Activated T-helper 9 cell treated with anti-CD3 and anti-CD28 coated beads, Interleukin-2, amount 50 U/mL, for 16 hours (primary cell): ENCODE results near the gene ERCC4.
A peak's percentile ranks its signal among the peaks of the same experiment; 100 is the strongest.
"Not testable (repeated sequence)": the region's sequence is repeated elsewhere in the genome, so short reads cannot be mapped to it uniquely, and the experiment has no call there.

Source experiments
- DNase-seq: peaks from one replicate; pipeline ENCODE4 v3.0.0-alpha.2; 2020; ENCODE audit warnings: low read depth

ERCC4 gene

DNA sequence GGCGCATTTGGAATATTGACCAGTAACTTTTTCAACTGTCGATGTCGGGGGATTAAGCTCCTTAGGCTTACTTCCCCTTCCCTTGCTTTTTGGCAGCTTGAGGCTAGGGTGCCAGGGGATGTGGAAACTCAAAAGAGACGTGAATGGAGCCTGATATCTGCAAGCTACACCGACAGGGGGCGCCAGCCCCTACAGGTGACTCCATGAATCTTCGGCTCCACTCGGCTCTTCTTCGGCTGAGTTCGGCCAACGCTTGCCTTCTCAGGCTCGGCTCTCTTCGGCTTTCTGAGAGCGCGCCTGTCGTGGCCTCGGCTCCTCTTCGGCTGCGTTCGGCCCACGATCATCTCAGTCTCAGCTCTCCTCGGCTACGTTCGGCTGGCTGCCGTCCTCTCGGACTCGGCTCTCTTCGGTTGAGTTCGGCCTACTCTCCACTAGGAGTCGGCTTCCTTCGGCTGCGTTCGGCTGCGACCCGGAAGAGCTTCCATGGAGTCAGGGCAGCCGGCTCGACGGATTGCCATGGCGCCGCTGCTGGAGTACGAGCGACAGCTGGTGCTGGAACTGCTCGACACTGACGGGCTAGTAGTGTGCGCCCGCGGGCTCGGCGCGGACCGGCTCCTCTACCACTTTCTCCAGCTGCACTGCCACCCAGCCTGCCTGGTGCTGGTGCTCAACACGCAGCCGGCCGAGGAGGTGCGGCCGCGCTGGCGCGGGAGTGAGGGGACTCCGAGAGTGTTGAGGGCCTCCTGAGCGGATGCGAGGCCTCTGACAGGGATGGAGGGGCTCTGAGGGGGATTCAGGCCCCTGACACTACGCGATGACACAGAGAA is at the start of gene ERCC4:
ERCC4 (plus strand) TSS at position 472 of the 827 bp plus-strand sequence; CDS start at position 484, 12 bp downstream.
- DNase-seq, result peak; percentile 98

DNA sequence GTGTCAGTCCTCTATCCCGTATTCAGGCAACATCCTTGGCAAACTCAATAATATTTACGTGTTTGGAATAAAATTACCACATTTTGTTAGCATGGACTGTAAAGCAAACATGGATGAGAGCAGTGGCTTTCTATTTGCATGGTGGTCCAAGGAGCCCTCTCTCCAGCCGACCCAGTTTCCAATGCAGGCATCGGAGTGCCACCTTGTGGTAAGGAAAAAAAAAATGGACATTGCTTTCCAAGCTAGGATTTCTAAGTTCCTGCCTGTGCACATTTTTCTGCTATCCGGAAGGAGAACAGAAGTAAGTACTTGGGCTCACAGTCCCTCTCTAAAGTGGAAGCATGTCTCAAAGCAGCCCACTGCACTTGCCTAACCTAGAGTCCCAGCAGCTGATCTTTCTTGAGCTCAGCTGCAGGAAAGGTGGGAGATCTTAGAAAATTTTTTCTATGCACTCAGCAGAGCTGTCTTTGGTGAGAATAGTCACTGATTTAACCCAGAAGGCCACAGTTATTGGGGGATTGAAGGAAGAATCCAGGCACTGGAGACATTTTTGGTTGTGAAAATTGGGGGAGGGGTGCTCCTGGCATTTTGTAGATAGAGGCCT is 46.0 kb upstream of the ERCC4 start:
- no peak for DNase-seq

- no peak for DNase-seq
Observed at GRCh38 chr16:13875614-13876284, 44.2 kb upstream of the ERCC4 start.

DNA sequence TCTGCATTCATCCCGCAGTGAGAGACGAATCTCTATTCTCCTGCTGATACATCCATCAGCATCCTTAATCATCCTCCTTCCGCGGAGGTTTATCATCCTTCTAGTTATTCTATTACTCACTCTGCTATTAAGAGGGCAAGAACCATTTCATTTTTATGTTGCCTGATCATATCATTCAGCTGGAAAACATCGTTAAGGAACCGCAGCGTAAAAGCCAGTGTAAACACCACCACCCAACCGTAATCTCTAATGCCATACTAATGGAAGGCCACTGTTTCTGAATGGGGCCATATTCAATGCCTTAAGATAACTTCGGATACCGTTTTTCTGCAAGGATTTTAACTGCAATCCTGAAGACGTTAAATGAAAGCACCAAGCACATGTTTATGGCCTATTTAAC is 36.7 kb upstream of the ERCC4 start:
- DNase-seq, result no peak

GRCh38 chr16:13883881-13884280 is 36.1 kb upstream of the ERCC4 start:
- DNase-seq, result no peak

GRCh38 chr16:13885700-13886099 is 34.3 kb upstream of the ERCC4 start:
- DNase-seq, result no peak

GRCh38 chr16:13886608-13887007 is 33.3 kb upstream of the ERCC4 start:
- no peak for DNase-seq

GRCh38 chr16:13889323-13889722 is 30.6 kb upstream of the ERCC4 start:
- DNase-seq, result not testable (repeated sequence)

- DNase-seq, result no peak
Observed at GRCh38 chr16:13892301-13892700, 27.7 kb upstream of the ERCC4 start.

DNA sequence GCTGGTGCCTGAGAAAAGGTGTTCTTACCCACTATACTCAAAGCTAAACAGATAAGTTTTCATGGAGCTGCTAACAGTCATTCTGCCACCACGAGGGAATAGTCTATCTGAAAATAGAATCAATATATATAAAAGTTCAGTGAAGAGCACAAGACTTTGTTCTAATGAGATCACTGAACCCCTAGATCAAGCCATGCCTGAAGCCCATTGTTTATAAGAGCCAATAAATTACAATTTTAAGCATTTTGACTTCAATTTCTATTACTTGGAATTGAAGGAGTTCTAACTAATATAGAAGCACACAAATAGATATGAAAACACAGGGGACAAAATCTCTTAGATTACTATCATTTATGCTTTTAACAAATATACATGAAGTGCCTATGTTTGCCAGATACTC is 24.4 kb upstream of the ERCC4 start:
- no peak for DNase-seq

- no peak for DNase-seq
Observed at GRCh38 chr16:13896543-13897182, 23.3 kb upstream of the ERCC4 start.

DNA sequence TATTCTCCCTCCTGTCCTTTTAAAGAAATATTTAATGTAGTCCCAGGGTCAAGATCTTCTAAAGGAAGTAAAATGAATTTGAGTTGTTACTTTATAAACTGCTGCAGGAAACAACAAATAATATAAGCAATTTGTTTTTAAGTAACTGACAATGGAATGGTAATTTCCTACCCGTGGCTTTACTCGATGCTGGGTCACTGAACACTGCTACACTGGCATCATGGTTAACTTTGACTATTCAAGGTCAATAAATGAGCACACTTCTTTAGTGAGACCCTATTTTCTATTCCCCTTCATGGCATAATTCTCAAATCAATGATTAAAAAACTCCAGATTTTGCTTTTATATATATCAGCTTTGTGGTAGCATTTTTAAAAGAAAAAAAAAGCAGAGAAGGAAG is 22.1 kb upstream of the ERCC4 start:
- no peak for DNase-seq

DNA sequence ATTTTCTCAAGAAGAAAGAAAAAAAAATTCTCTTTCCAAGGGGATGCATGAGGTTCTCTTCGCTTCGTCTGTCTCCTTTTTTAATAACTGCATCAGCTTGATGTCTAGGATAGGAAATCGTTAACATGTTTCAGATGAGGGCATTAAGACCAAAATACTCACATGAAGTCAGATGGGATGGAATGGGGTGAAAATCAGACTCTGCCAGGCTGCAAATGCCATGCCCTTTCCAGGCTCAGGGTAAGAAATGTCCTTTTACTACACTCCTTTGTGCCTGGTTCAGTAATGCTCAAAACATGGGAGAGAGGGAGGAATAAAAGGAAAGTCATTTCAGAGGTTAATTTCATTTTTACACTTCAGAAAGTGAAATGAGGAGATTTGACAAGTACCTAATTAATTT is 21.7 kb upstream of the ERCC4 start:
- no peak for DNase-seq

GRCh38 chr16:13902052-13902451 is 17.9 kb upstream of the ERCC4 start:
- DNase-seq, result no peak

- no peak for DNase-seq
Observed at GRCh38 chr16:13902677-13903076, 17.3 kb upstream of the ERCC4 start.

- no peak for DNase-seq
Observed at GRCh38 chr16:13904179-13904691, 15.7 kb upstream of the ERCC4 start.

- not testable (repeated sequence) for DNase-seq
Observed at GRCh38 chr16:13904822-13905221, 15.1 kb upstream of the ERCC4 start.

DNA sequence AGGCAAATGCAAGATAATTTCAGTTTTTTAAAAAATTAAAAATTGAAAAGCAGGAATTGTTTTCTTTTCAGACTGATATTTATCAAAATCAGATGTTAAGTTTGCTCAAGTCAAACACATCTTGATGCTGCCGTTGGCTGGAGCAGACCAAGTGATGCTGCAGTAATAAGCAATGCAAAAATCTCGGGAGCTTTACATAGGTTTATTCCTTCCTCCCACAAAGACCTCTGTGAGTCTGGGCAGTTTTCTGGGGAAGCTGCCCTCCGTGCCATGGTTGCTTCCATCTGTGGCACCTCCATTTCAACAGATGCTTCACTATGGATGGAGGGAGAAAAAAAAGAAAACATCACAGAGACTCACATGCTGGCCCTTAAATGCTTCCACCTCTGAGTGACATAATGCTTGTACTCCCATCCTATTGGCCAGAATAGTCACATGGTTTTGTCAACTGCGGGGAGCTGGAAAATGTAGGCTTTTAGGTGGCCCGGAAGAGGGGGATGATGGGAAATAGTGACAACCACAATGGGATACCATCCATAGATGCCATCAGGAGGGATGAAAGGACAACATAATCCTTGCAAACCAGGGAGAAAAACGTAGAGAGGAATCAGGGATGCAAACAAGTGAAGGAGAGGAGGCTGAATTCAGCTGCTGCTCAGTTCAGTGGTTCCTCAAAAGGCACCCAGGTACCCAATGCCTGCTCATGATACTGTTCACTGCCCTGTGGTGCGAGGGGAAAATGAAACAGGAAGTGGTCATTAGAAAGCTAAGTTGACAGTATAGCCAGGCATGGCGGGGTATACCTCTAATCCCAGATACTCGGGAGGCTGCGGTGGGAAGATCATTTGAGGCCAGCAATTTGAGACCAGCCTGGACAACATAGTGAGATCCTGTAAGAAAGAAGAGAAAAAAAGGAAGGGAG is 13.5 kb upstream of the ERCC4 start:
- DNase-seq, result no peak

- DNase-seq, result no peak
Observed at GRCh38 chr16:13907431-13907830, 12.5 kb upstream of the ERCC4 start.

GRCh38 chr16:13909069-13909468 is 10.9 kb upstream of the ERCC4 start:
- DNase-seq, result no peak

DNA sequence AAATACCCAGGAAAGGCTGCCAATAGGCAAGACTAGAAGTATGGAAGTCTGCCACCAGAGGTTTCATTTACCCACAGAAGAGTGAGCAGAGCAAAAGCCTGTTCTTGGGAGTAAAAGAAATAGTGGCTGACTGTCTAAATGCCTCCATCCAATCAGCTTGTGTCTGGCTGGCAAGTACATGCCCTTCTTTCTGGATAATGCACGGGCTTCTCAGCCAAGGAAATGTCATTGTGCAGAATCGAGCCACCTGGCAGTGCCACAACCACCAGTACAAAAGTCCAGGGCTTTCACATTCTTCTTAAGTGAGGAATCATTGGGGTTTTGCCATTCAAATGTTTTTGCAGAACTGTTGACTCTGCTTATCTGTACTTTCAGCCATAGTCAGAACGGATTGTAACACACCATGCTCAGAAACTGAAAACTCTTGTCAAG is 10.1 kb upstream of the ERCC4 start:
- no peak for DNase-seq
